K562 (cell line): ENCODE results near the gene IL17RA. TPM values are rescaled to one million over a fixed set of nuclear protein-coding genes. Genes with fewer than 3 reads are reported as not detected.

Source experiments
- ASH1L ChIP-seq: fragments of 450-650 bp; IDR thresholded peaks from 2 replicates; pipeline ENCODE4 v1.6.1; 2018; ENCODE audit warnings: borderline replicate concordance, mild to moderate bottlenecking, low read depth; ENCODE audit not compliant: partially characterized antibody
- ESRRA ChIP-seq: fragments of 450-650 bp; IDR thresholded peaks from 2 replicates; pipeline ENCODE4 v1.6.1; 2014; ENCODE audit warnings: low read depth, mild to moderate bottlenecking, moderate library complexity, borderline replicate concordance
- HNRNPH1 ChIP-seq: fragments of 200-400 bp; formaldehyde crosslinking; optimal IDR thresholded peaks from 2 replicates; pipeline ENCODE3; 2017; ENCODE audit warnings: low read depth, mild to moderate bottlenecking, low read length, moderate library complexity
- JUND ChIP-seq, 2 experiments: IDR thresholded peaks; 2 replicates in 1 of 2; 3 replicates in 1 of 2; pipeline ENCODE4 v1.6.1; 2011; ENCODE audit warnings: borderline replicate concordance in 2 of 2, low read depth in 2 of 2, low read length in 2 of 2, improper control_type of control experiment in 1 of 2, missing biosample characterization in 1 of 2, missing genetic modification characterization in 1 of 2, missing genetic modification reagents in 1 of 2
- KDM1A ChIP-seq, 2 experiments: fragments of 450-650 bp; IDR thresholded peaks; 2 replicates each; pipeline ENCODE4 v1.6.1; 2016; ENCODE audit warnings: mild to moderate bottlenecking in 2 of 2
- KLF1 ChIP-seq: fragments of 450-650 bp; IDR thresholded peaks from 2 replicates; pipeline ENCODE4 v1.6.1; 2016; ENCODE audit warnings: missing genetic modification characterization, missing compliant biosample characterization
- NR2F6 ChIP-seq: fragments of 450-650 bp; formaldehyde crosslinking; IDR thresholded peaks from 2 replicates; pipeline ENCODE4 v1.4.0; 2020; ENCODE audit warnings: mild to moderate bottlenecking
- PHTF2 ChIP-seq: fragments of 250-450 bp; sonication (Bioruptor Pico); IDR thresholded peaks from 2 replicates; pipeline ENCODE4 v1.5.0; 2021; ENCODE audit warnings: mild to moderate bottlenecking
- POLR2AphosphoS5 ChIP-seq: IDR thresholded peaks from 2 replicates; pipeline ENCODE4 v1.6.1; 2011; ENCODE audit warnings: mild to moderate bottlenecking, low read depth, low read length, moderate library complexity; ENCODE audit not compliant: control insufficient read depth, insufficient read depth
- SIN3B ChIP-seq: fragments of 450-650 bp; IDR thresholded peaks from 2 replicates; pipeline ENCODE4 v1.6.1; 2017; ENCODE audit warnings: low read depth, mild to moderate bottlenecking, moderate library complexity
- SPI1 ChIP-seq: IDR thresholded peaks from 2 replicates; pipeline ENCODE4 v1.6.1; 2011; ENCODE audit warnings: low read depth, low read length, control low read depth, borderline replicate concordance
- TCF3 ChIP-seq: sonication (generic); formaldehyde crosslinking; IDR thresholded peaks from 2 replicates; pipeline ENCODE4 v1.4.0; 2020; ENCODE audit warnings: mild to moderate bottlenecking, missing genetic modification reagents
- ZNF586 ChIP-seq: fragments of 450-650 bp; formaldehyde crosslinking; conservative IDR thresholded peaks from 2 replicates; pipeline ENCODE4 v1.4.0; 2020; ENCODE audit warnings: mild to moderate bottlenecking, moderate library complexity
- ZNF778 ChIP-seq: fragments of 450-650 bp; formaldehyde crosslinking; IDR thresholded peaks from 2 replicates; pipeline ENCODE4 v1.4.0; 2020; ENCODE audit warnings: mild to moderate bottlenecking, moderate library complexity
- ZNF785 ChIP-seq: fragments of 250-450 bp; sonication (Bioruptor Pico); IDR thresholded peaks from 2 replicates; pipeline ENCODE4 v1.4.0; 2020; ENCODE audit warnings: mild to moderate bottlenecking
- polyA plus RNA-seq, 8 experiments: library from polyadenylated mRNA; depleted of rRNA in 4 of 8; stranded (reverse) in 5 of 8; unstranded in 3 of 8; fragments of >200 nt; fragmentation: Nextera tagmentation in 2 of 8; fragmentation: Illumina TruSeq in 1 of 8; extraction: Ambion mirVana in 2 of 8; extraction: Trizol in 1 of 8; gene quantifications; 2 replicates each; pipeline versions ENCODE4 v1.2.1 to v1.2.3, GENCODE V29; 2011 to 2014; ENCODE audit warnings: inconsistent platforms in 1 of 8, missing spikeins in 1 of 8
- total RNA-seq, 7 experiments: library from RNA; depleted of rRNA in 6 of 7; stranded (reverse); fragments of >200 nt in 6 of 7; fragmentation: Illumina TruSeq in 2 of 7; extraction: Trizol in 2 of 7; gene quantifications; 2 replicates each; pipeline versions ENCODE4 v1.2.1 to v1.2.3, GENCODE V29; 2011 to 2021; ENCODE audit warnings: low replicate concordance in 1 of 7
- TF ChIP-seq, protein P1 (sequence below): fragments of 250-450 bp; sonication (Bioruptor Pico); IDR thresholded peaks from 2 replicates; pipeline ENCODE4 v1.5.0; 2022; ENCODE audit warnings: mild to moderate bottlenecking
- TF ChIP-seq, protein P2 (sequence below): fragments of 250-450 bp; sonication (Bioruptor Pico); IDR thresholded peaks from 2 replicates; pipeline ENCODE4 v1.4.0; 2020; ENCODE audit warnings: mild to moderate bottlenecking, moderate library complexity, borderline replicate concordance
- TF ChIP-seq, protein P3 (sequence below): fragments of 200-400 bp; formaldehyde crosslinking; IDR thresholded peaks from 2 replicates; pipeline ENCODE4 v1.6.1; 2017; ENCODE audit warnings: mild to moderate bottlenecking, low read depth, low read length, moderate library complexity
- TF ChIP-seq, protein P4 (sequence below), 3 experiments: fragments of 200-800 bp in 1 of 3; sonication (Bioruptor generic) in 1 of 3; sonication (generic) in 1 of 3; formaldehyde crosslinking in 1 of 3; IDR thresholded peaks; 2 replicates each; pipeline versions ENCODE4 v1.6.1 to v1.8.0; 2016 to 2022; ENCODE audit warnings: mild to moderate bottlenecking in 2 of 3, missing compliant biosample characterization in 2 of 3, missing genetic modification characterization in 2 of 3, missing genetic modification reagents in 1 of 3

Gene IL17RA
- total and polyA plus RNA-seq, 9 of the 15 experiments (the other 6 are each of a cell fraction or from before 2014, with no cell fraction given): 0.17 to 11.8 (median 3.7) TPM

DNA sequence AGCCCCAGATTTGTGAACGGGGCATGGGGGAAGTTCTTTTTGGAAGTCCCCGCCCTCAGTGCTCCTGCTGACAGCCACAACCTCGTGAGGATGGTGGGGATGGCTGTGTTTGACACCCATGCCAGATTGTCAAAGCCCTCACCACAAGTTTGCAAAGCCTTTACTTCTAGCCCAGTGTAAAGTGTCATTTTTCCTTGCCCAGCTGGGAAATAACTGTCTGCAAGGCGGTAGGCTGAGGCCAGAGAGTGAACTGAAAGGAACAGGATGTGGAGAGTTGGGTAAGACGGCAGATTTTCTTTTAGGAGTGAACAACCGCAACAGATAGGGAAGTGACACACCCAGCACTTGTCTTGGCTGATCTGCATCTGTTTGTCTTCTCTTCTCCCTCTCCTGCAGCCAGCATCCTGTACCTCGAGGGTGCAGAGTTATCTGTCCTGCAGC is 13.6 kb downstream of the IL17RA start (continued):
- TF ChIP-seq PHTF2 (CRISPR knock-in tag) (no peak), ASH1L (no peak), ZNF785 (CRISPR knock-in tag) (no peak), ZNF586 (no peak), NR2F6 (no peak), KLF1 (tag) (peak; percentile 82; the same call in 1 of the 2 replicates), SPI1 (peak; percentile 56; the same call in 1 of the 2 replicates), HNRNPH1 (no peak), ZNF778 (CRISPR knock-in tag) (no peak), JUND (IDR thresholded peaks at IDR 0.05; ENCODE audit: borderline replicate concordance, low read depth, low read length) (0 out of 2 replicates have a peak, but pooled peaks have one; percentile 50), JUND (tag; IDR thresholded peaks at IDR 0.05; ENCODE audit: borderline replicate concordance, low read depth, low read length) (no peak), ESRRA (peak; percentile 26; the same call in 1 of the 2 replicates), KDM1A (IDR thresholded peaks at IDR 0.05) (peak in 1 of 2 experiments; percentile 13; a peak in 2 of 4 replicates), TCF3 (CRISPR knock-in tag) (peak; percentile 40), POLR2AphosphoS5 (no peak), SIN3B (no peak)
- TF ChIP-seq, protein P1, sequence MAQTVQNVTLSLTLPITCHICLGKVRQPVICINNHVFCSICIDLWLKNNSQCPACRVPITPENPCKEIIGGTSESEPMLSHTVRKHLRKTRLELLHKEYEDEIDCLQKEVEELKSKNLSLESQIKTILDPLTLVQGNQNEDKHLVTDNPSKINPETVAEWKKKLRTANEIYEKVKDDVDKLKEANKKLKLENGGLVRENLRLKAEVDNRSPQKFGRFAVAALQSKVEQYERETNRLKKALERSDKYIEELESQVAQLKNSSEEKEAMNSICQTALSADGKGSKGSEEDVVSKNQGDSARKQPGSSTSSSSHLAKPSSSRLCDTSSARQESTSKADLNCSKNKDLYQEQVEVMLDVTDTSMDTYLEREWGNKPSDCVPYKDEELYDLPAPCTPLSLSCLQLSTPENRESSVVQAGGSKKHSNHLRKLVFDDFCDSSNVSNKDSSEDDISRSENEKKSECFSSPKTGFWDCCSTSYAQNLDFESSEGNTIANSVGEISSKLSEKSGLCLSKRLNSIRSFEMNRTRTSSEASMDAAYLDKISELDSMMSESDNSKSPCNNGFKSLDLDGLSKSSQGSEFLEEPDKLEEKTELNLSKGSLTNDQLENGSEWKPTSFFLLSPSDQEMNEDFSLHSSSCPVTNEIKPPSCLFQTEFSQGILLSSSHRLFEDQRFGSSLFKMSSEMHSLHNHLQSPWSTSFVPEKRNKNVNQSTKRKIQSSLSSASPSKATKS: no peak
- TF ChIP-seq, protein P2, sequence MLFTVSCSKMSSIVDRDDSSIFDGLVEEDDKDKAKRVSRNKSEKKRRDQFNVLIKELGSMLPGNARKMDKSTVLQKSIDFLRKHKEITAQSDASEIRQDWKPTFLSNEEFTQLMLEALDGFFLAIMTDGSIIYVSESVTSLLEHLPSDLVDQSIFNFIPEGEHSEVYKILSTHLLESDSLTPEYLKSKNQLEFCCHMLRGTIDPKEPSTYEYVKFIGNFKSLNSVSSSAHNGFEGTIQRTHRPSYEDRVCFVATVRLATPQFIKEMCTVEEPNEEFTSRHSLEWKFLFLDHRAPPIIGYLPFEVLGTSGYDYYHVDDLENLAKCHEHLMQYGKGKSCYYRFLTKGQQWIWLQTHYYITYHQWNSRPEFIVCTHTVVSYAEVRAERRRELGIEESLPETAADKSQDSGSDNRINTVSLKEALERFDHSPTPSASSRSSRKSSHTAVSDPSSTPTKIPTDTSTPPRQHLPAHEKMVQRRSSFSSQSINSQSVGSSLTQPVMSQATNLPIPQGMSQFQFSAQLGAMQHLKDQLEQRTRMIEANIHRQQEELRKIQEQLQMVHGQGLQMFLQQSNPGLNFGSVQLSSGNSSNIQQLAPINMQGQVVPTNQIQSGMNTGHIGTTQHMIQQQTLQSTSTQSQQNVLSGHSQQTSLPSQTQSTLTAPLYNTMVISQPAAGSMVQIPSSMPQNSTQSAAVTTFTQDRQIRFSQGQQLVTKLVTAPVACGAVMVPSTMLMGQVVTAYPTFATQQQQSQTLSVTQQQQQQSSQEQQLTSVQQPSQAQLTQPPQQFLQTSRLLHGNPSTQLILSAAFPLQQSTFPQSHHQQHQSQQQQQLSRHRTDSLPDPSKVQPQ (CRISPR knock-in tag): no peak
- TF ChIP-seq, protein P3, sequence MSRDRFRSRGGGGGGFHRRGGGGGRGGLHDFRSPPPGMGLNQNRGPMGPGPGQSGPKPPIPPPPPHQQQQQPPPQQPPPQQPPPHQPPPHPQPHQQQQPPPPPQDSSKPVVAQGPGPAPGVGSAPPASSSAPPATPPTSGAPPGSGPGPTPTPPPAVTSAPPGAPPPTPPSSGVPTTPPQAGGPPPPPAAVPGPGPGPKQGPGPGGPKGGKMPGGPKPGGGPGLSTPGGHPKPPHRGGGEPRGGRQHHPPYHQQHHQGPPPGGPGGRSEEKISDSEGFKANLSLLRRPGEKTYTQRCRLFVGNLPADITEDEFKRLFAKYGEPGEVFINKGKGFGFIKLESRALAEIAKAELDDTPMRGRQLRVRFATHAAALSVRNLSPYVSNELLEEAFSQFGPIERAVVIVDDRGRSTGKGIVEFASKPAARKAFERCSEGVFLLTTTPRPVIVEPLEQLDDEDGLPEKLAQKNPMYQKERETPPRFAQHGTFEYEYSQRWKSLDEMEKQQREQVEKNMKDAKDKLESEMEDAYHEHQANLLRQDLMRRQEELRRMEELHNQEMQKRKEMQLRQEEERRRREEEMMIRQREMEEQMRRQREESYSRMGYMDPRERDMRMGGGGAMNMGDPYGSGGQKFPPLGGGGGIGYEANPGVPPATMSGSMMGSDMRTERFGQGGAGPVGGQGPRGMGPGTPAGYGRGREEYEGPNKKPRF: no peak
- TF ChIP-seq, protein P4, sequence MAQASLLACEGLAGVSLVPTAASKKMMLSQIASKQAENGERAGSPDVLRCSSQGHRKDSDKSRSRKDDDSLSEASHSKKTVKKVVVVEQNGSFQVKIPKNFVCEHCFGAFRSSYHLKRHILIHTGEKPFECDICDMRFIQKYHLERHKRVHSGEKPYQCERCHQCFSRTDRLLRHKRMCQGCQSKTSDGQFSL (CRISPR knock-in tag; IDR thresholded peaks at IDR 0.05): no peak
- TF ChIP-seq, protein P4 (tag; IDR thresholded peaks at IDR 0.05): no peak
